Esophagus muscularis mucosa (tissue), 4 donors: Measurements from ENCODE around the gene A1BG. TPM values are rescaled to one million over a fixed set of nuclear protein-coding genes. Genes with fewer than 3 reads are reported as not detected.
"Not testable (repeated sequence)": the region's sequence is repeated elsewhere in the genome, so short reads cannot be mapped to it uniquely, and the experiment has no call there.

Source experiments
- DNase-seq: peaks from one replicate; pipeline ENCODE4 v3.0.0-alpha.2; 2017; ENCODE audit errors: extremely low spot score
- H3K27ac ChIP-seq, 4 donors: fragments of 200-600 bp; sonication (generic); replicated peaks in 1 of 4; 1 replicate in 3 of 4; 2 replicates in 1 of 4; pipeline ENCODE4 v1.5.1; 2016 to 2019; ENCODE audit warnings: mild to moderate bottlenecking in 1 of 4
- H3K27me3 ChIP-seq, 4 donors: fragments of 200-600 bp; sonication (generic); one replicate each; pipeline versions ENCODE4 v1.5.1 to v1.6.0; 2016 to 2019
- H3K36me3 ChIP-seq, 4 donors: fragments of 200-600 bp; sonication (generic); one replicate each; pipeline ENCODE4 v1.5.1; 2016 to 2019
- H3K4me1 ChIP-seq, 4 donors: fragments of 200-600 bp; sonication (generic); one replicate each; pipeline ENCODE4 v1.5.1; 2016 to 2019
- H3K4me3 ChIP-seq, 4 donors: fragments of 200-600 bp; sonication (generic); 1 replicate in 2 of 4; 2 replicates in 2 of 4; pipeline ENCODE4 v1.5.1; 2016 to 2019; ENCODE audit warnings: mild to moderate bottlenecking in 4 of 4, moderate library complexity in 1 of 4
- H3K9me3 ChIP-seq, 4 donors: fragments of 200-600 bp; sonication (generic); 1 replicate in 3 of 4; 2 replicates in 1 of 4; pipeline ENCODE4 v1.5.1; 2016 to 2019
- EP300 ChIP-seq: sonication (generic); formaldehyde crosslinking; IDR thresholded peaks from one replicate; pipeline ENCODE4 v1.6.1; 2017; ENCODE audit warnings: antibody characterized with exemption
- POLR2A ChIP-seq: fragments of 450-650 bp; IDR thresholded peaks from one replicate; pipeline ENCODE4 v1.6.1; 2017; ENCODE audit warnings: antibody characterized with exemption, moderate library complexity, mild to moderate bottlenecking, low read depth
- POLR2AphosphoS5 ChIP-seq, 2 donors: sonication (generic); formaldehyde crosslinking; IDR thresholded peaks; one replicate each; pipeline ENCODE4 v1.6.1; 2017; ENCODE audit warnings: antibody characterized with exemption in 2 of 2
- WGBS: methylation state at CpG from one replicate; pipeline ENCODE4 v1.1.5; 2018; 5-methylcytosine and 5-hydroxymethylcytosine counted together
- intact Hi-C: fragments of 100-400 bp; cut with DNase I; formaldehyde crosslinking; loops from one replicate; pipeline ENCODE4 v1.15.1; 2023
- total RNA-seq, 4 donors: library from RNA; depleted of rRNA; stranded (reverse); fragments of >200 nt; gene quantifications; one replicate each; pipeline versions ENCODE4 v1.1.0 to v1.2.1, GENCODE V29; 2016
- TF ChIP-seq, protein P1 (sequence below), 3 experiments: fragments of 200-600 bp in 2 of 3; fragments of 450-650 bp in 1 of 3; sonication (generic) in 2 of 3; IDR thresholded peaks; one replicate each; pipeline ENCODE4 v1.5.1; 2017 to 2019; ENCODE audit warnings: antibody characterized with exemption in 3 of 3, mild to moderate bottlenecking in 2 of 3, moderate library complexity in 1 of 3

The A1BG gene
- total RNA-seq, 4 donors from 2014 or later = 0.83 to 12.1 (median 9.5) TPM

DNA sequence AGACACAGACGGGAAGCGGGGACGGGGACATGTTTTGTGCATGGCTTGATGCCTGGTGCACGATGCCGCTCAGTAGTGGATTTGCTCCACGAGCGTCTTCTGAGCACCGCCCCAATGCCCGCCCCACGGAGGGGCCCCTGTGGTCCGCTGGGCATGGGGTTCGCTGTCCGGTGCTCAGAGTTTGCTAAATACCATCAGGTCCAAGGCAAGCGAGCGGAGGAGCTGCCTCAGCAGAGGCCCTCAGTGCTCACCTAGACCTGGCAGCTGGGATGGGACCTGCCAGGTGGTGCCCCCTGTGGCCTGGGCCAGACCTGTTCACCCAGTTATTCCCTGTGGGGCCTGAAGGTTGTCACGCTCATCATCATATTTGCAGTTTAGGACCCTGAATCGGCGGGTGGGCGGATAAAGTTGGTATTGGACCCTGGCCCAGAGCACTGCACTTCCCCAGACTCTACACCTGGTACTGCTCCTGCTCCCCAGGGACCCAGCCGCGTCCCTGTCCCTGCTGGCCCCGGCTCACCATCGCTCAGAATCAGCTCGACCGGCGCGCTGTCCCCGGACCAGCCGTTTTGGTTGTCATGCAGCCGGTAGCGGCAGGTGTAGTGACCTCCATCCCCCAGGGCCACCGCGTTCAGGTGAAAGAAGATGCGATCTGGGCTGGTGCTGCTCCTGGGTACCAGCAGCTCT, 2.3 kb downstream of the A1BG start:
- H3K4me3 ChIP-seq = peak overlapping the region in 2 of 4 donors; percentile 24 to 27
- WGBS = 75% methylated on average over 31 of the region's 34 CpGs
- no peak overlapping the region for H3K27ac ChIP-seq
- peaks cover 0 to 6% (median 0%) of the 10 kb centered on the region in 4 donors for H3K36me3 ChIP-seq
- TF ChIP-seq POLR2A (no peak), EP300 (no peak), POLR2AphosphoS5 (IDR thresholded peaks at IDR 0.05) (no peak)
- TF ChIP-seq, protein P1, sequence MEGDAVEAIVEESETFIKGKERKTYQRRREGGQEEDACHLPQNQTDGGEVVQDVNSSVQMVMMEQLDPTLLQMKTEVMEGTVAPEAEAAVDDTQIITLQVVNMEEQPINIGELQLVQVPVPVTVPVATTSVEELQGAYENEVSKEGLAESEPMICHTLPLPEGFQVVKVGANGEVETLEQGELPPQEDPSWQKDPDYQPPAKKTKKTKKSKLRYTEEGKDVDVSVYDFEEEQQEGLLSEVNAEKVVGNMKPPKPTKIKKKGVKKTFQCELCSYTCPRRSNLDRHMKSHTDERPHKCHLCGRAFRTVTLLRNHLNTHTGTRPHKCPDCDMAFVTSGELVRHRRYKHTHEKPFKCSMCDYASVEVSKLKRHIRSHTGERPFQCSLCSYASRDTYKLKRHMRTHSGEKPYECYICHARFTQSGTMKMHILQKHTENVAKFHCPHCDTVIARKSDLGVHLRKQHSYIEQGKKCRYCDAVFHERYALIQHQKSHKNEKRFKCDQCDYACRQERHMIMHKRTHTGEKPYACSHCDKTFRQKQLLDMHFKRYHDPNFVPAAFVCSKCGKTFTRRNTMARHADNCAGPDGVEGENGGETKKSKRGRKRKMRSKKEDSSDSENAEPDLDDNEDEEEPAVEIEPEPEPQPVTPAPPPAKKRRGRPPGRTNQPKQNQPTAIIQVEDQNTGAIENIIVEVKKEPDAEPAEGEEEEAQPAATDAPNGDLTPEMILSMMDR (IDR thresholded peaks at IDR 0.05) = no peak
- H3K4me1 ChIP-seq = peaks cover 12 to 37% (median 23%) of the 10 kb centered on the region in 4 donors
- no peak for DNase-seq
- peaks cover 0 to 100% (median 50%) of the 10 kb centered on the region in 4 donors for H3K27me3 ChIP-seq
- intact Hi-C loops = no loop called here
- H3K9me3 ChIP-seq = no peaks in the 10 kb centered on the region

DNA sequence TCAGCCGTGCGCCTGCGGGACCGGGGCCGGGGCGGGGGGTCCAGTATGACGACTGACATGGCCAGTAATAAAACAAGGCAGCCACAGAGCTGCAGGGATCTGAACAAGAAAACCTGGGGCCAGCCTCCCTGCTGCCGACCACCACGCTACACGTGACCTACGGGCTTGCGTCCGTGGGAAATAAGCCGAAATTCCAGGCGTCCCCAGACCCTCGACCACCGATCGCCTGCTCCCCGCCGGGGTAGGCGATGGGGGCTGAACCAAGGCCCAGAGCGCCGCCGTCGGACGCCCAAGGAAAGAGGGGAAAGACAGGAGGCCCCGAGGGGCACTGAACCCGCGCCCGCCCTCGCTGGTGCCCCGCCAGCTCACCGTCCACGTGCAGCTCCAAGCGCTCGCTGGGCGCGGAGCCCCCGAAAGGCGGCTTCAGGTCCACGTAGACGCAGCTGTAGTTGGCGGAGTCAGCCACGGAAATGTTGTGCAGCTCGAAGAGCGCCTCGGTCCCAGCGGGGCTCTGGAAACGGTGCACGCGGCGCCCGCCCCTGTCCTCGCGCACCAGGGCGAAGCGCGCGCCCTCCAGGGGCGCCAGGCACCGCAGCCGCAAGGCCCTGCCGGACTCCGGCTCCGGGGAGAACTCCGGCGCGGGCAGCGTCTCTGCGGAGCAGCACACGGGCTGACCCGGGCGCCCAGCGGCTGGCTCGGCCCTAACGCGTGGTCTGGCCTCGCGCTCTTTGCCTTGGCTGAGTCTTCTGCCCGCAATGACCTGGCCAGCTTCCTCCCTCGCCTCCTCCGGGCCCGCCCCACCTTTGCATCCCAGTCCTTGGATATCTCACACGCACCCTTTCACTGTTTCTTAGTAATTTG, 3.1 kb downstream of the A1BG start:
- H3K27me3 ChIP-seq = peaks cover 0 to 100% (median 44%) of the 10 kb centered on the region in 4 donors
- peak overlapping the region; percentile 12 to 27 (median 23) for H3K4me3 ChIP-seq
- no peak for DNase-seq
- WGBS = 43% methylated on average over 22 of the region's 84 CpGs
- H3K9me3 ChIP-seq = no peaks in the 10 kb centered on the region
- intact Hi-C loops = no loop called here
- no peak for TF ChIP-seq EP300
- no peak for TF ChIP-seq POLR2AphosphoS5 (IDR thresholded peaks at IDR 0.05)
- no peak for TF ChIP-seq POLR2A
- TF ChIP-seq, protein P1 (IDR thresholded peaks at IDR 0.05) = no peak
- peaks cover 9 to 31% (median 20%) of the 10 kb centered on the region in 4 donors for H3K4me1 ChIP-seq
- H3K36me3 ChIP-seq = peaks cover 0 to 6% (median 0%) of the 10 kb centered on the region in 4 donors
- H3K27ac ChIP-seq = no peak overlapping the region

DNA sequence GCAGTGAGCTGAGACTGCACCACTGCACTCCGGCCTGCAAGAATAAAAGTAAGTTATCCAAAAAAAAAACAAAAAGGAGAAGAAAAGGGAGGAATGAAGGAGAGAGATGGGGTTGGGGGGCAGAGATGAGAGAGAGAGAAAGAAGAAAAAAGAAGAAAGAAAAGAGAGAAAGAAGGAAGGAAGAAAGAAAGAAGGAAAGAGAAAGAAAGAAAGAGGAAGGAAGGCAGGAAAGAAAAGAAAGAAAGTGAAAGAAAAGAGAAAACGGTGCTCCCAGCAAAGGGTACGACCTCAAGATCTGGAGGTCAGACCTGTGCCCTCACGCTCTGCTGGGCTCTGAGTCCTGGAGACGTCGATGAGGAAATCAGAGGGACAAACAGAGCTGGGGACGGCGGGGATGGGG, 3.7 kb downstream of the A1BG start:
- no peak for DNase-seq
- peaks cover 0 to 100% (median 39%) of the 10 kb centered on the region in 4 donors for H3K27me3 ChIP-seq

DNA sequence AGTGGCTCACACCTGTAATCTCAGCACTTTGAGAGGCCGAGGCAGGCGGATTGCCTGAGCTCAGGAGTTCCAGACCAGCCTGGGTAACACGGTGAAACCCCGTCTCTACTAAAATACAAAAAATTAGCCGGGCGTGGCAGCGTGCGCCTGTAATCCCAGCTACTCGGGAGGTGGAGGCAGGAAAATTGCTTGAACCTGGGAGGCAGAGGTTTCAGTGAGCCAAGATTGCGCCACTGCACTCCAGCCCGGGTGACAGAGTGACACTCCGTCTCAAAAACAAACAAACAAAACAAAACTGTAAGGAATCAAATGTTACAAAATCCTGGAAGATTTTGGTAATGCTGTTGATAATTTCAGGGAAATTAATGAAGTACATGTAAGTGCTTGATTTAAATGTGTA, 5.2 kb downstream of the A1BG start:
- peak overlapping the region; percentile 51 to 64 (median 52) for H3K4me3 ChIP-seq
- DNase-seq, H3K9me3 ChIP-seq, H3K36me3 ChIP-seq, intact Hi-C loops: not testable (repeated sequence)
- H3K27me3 ChIP-seq = peaks cover 0 to 95% (median 36%) of the 10 kb centered on the region in 4 donors
- peak overlapping the region in 3 of 4 donors; percentile 35 to 74 (median 70) for H3K27ac ChIP-seq
- H3K4me1 ChIP-seq = peaks cover 9 to 31% (median 20%) of the 10 kb centered on the region in 4 donors
- 34% methylated on average over 12 of the region's 12 CpGs for WGBS

More for the DNA sequence above, 3.7 kb downstream of the A1BG start:
- Histone ChIP-seq H3K4me3 (peak overlapping the region in 1 of 4 donors; percentile 27), H3K27ac (no peak overlapping the region), H3K9me3 (no peaks in the 10 kb centered on the region), H3K4me1 (peaks cover 9 to 31% (median 20%) of the 10 kb centered on the region in 4 donors), H3K36me3 (peaks cover 0 to 6% (median 0%) of the 10 kb centered on the region in 4 donors)
- no peak for TF ChIP-seq POLR2AphosphoS5 (IDR thresholded peaks at IDR 0.05)
- TF ChIP-seq, protein P1 (IDR thresholded peaks at IDR 0.05) = no peak
- no peak for TF ChIP-seq EP300
- no peak for TF ChIP-seq POLR2A
- 56% methylated on average over 8 of the region's 8 CpGs for WGBS
- intact Hi-C loops = no loop called here
